IMR-90 (cell line): Measurements from ENCODE around the gene FXYD3. TPM values are rescaled to one million over a fixed set of nuclear protein-coding genes. Genes with fewer than 3 reads are reported as not detected.

Experiments
- ATAC-seq: fragments of 200-7000 bp; cut with Tn5 transposase; 2 replicates; pipeline ENCODE4 v1.9.1; 2020; ENCODE audit warnings: low read depth, mild to moderate bottlenecking, moderate library complexity
- BruUV-seq: library from RNA; stranded (reverse); fragments of 400-500 nt; replicated peaks from 2 replicates; lab custom pipeline; 2021; lab: Mats Ljungman, UMichigan
- CTCF ChIA-PET: fragments of 300-600 bp; formaldehyde crosslinking; extraction: SDS; loops from one replicate; lab custom pipeline; 2021; ENCODE audit warnings: antibody characterized with exemption; lab: Yijun Ruan, JAX
- POLR2A ChIA-PET: fragments of 300-600 bp; sonication (Branson Sonifier 250); formaldehyde crosslinking; loops from one replicate; lab custom pipeline; 2022; ENCODE audit warnings: antibody characterized with exemption; ENCODE audit not compliant: unreplicated experiment; lab: Charles Lee
- DNase-seq: peaks from one replicate; pipeline ENCODE4 v3.0.0; 2013
- H2AFZ ChIP-seq: replicated peaks from 2 replicates; pipeline ENCODE3; 2013; ENCODE audit warnings: low read length, mild to moderate bottlenecking; ENCODE audit not compliant: poor library complexity
- H2AK5ac ChIP-seq: 2 replicates; pipeline ENCODE4 v1.6.1; 2013; ENCODE audit warnings: low read depth, low read length, inconsistent platforms
- H2AK9ac ChIP-seq: replicated peaks from 2 replicates; pipeline ENCODE3; 2013; ENCODE audit warnings: mild to moderate bottlenecking, low read depth, low read length, moderate library complexity; ENCODE audit not compliant: poor library complexity
- H2BK120ac ChIP-seq: 2 replicates; pipeline ENCODE4 v1.6.1; 2013; ENCODE audit warnings: low read depth, low read length, inconsistent platforms
- H2BK15ac ChIP-seq: 3 replicates; pipeline ENCODE4 v1.6.1; 2013; ENCODE audit warnings: low read depth, low read length, inconsistent platforms
- H2BK20ac ChIP-seq: 2 replicates; pipeline ENCODE4 v1.6.1; 2013; ENCODE audit warnings: low read depth, mild to moderate bottlenecking, inconsistent platforms, low read length, moderate library complexity
- H2BK5ac ChIP-seq: 2 replicates; pipeline ENCODE4 v1.6.1; 2013; ENCODE audit warnings: mild to moderate bottlenecking, low read depth, low read length, inconsistent platforms; ENCODE audit not compliant: poor library complexity, severe bottlenecking
- H3K14ac ChIP-seq: replicated peaks from 2 replicates; pipeline ENCODE4 v1.6.1; 2013; ENCODE audit warnings: low read depth, low read length, inconsistent platforms
- H3K18ac ChIP-seq: 2 replicates; pipeline ENCODE4 v1.6.1; 2013; ENCODE audit warnings: low read depth, low read length, control low read depth
- H3K23ac ChIP-seq: 2 replicates; pipeline ENCODE4 v1.6.1; 2013; ENCODE audit warnings: low read depth, low read length, inconsistent platforms
- H3K27ac ChIP-seq: 2 replicates; pipeline ENCODE4 v1.5.1; 2013; ENCODE audit warnings: mild to moderate bottlenecking, control low read depth, low read length; ENCODE audit not compliant: insufficient read depth
- H3K27me3 ChIP-seq: 2 replicates; pipeline ENCODE4 v1.6.1; 2013; ENCODE audit warnings: low read length; ENCODE audit not compliant: control insufficient read depth, insufficient read depth
- H3K36me3 ChIP-seq: 2 replicates; pipeline ENCODE4 v1.6.1; 2013; ENCODE audit warnings: low read length, mixed read lengths; ENCODE audit not compliant: control insufficient read depth, insufficient read depth
- H3K4ac ChIP-seq: 2 replicates; pipeline ENCODE4 v1.6.1; 2013; ENCODE audit warnings: low read depth, low read length, inconsistent platforms
- H3K4me1 ChIP-seq: 2 replicates; pipeline ENCODE4 v1.6.1; 2013; ENCODE audit warnings: low read length, mixed read lengths; ENCODE audit not compliant: control insufficient read depth, insufficient read depth
- H3K4me2 ChIP-seq: 2 replicates; pipeline ENCODE4 v1.6.1; 2013; ENCODE audit warnings: low read depth, mild to moderate bottlenecking, control low read depth, low read length, moderate library complexity
- H3K4me3 ChIP-seq: 2 replicates; pipeline ENCODE4 v1.5.1; 2013; ENCODE audit warnings: low read depth, mild to moderate bottlenecking, control low read depth, low read length, moderate library complexity; ENCODE audit not compliant: insufficient read depth
- H3K56ac ChIP-seq: 2 replicates; pipeline ENCODE4 v1.6.1; 2013; ENCODE audit warnings: low read length, inconsistent platforms; ENCODE audit not compliant: insufficient read depth; ENCODE audit errors: extremely low read depth
- H3K79me1 ChIP-seq, 2 experiments: 2 replicates each; pipeline ENCODE4 v1.6.1; 2013; ENCODE audit warnings: low read length in 2 of 2, inconsistent platforms in 1 of 2, low read depth in 1 of 2
- H3K9ac ChIP-seq: 2 replicates; pipeline ENCODE4 v1.6.1; 2013; ENCODE audit warnings: low read depth, low read length, control low read depth
- H3K9me1 ChIP-seq: 2 replicates; pipeline ENCODE4 v1.6.1; 2013; ENCODE audit warnings: low read length, inconsistent platforms; ENCODE audit not compliant: insufficient read depth
- H3K9me3 ChIP-seq: 2 replicates; pipeline ENCODE4 v1.6.1; 2013; ENCODE audit warnings: low read length; ENCODE audit not compliant: control insufficient read depth, insufficient read depth
- H4K20me1 ChIP-seq: 2 replicates; pipeline ENCODE4 v1.6.1; 2013; ENCODE audit warnings: low read length, inconsistent platforms; ENCODE audit not compliant: insufficient read depth
- H4K5ac ChIP-seq: 2 replicates; pipeline ENCODE4 v1.6.1; 2013; ENCODE audit warnings: mild to moderate bottlenecking, low read depth, low read length, control low read depth
- H4K8ac ChIP-seq, 2 experiments: 2 replicates each; pipeline ENCODE4 v1.6.1; 2013; ENCODE audit warnings: low read depth in 2 of 2, low read length in 2 of 2, control low read depth in 1 of 2, inconsistent platforms in 1 of 2
- H4K91ac ChIP-seq: 2 replicates; pipeline ENCODE4 v1.6.1; 2013; ENCODE audit warnings: low read depth, low read length, inconsistent platforms; ENCODE audit not compliant: insufficient read depth
- BHLHE40 ChIP-seq: fragments of 150-350 bp; IDR thresholded peaks from 2 replicates; pipeline ENCODE4 v1.6.1; 2016; ENCODE audit warnings: mild to moderate bottlenecking, low read depth, low read length
- CEBPB ChIP-seq: IDR thresholded peaks from 2 replicates; pipeline ENCODE4 v1.6.1; 2012; ENCODE audit warnings: low read depth, low read length, improper control_type of control experiment
- CHD1 ChIP-seq: IDR thresholded peaks from 2 replicates; pipeline ENCODE4 v1.6.1; 2012; ENCODE audit warnings: low read depth, low read length, improper control_type of control experiment
- ELK1 ChIP-seq: fragments of 150-350 bp; IDR thresholded peaks from 2 replicates; pipeline ENCODE4 v1.6.1; 2016; ENCODE audit warnings: low read depth, mild to moderate bottlenecking, low read length, moderate library complexity, borderline replicate concordance
- FOS ChIP-seq: fragments of 150-350 bp; IDR thresholded peaks from 2 replicates; pipeline ENCODE4 v1.6.1; 2016; ENCODE audit warnings: low read depth, low read length
- MAFK ChIP-seq: IDR thresholded peaks from 2 replicates; pipeline ENCODE4 v1.6.1; 2012; ENCODE audit warnings: low read depth, low read length, improper control_type of control experiment
- MAZ ChIP-seq: IDR thresholded peaks from 2 replicates; pipeline ENCODE4 v1.6.1; 2012; ENCODE audit warnings: low read depth, mild to moderate bottlenecking, low read length, improper control_type of control experiment, moderate library complexity, borderline replicate concordance
- MXI1 ChIP-seq: IDR thresholded peaks from 2 replicates; pipeline ENCODE4 v1.6.1; 2012; ENCODE audit warnings: low read depth, mild to moderate bottlenecking, low read length, moderate library complexity, borderline replicate concordance
- NFE2L2 ChIP-seq: fragments of 150-350 bp; IDR thresholded peaks from 2 replicates; pipeline ENCODE4 v1.6.1; 2016; ENCODE audit warnings: low read depth, mild to moderate bottlenecking, low read length
- RAD21 ChIP-seq: IDR thresholded peaks from 2 replicates; pipeline ENCODE4 v1.6.1; 2012; ENCODE audit warnings: low read length, improper control_type of control experiment
- RFX5 ChIP-seq: IDR thresholded peaks from 2 replicates; pipeline ENCODE4 v1.8.0; 2012; ENCODE audit warnings: low read depth, mild to moderate bottlenecking, low read length, moderate library complexity
- SMC3 ChIP-seq: fragments of 150-350 bp; IDR thresholded peaks from 2 replicates; pipeline ENCODE4 v1.6.1; 2016; ENCODE audit warnings: low read depth, mild to moderate bottlenecking, antibody characterized with exemption, low read length, moderate library complexity
- WGBS, 2 experiments: methylation state at CpG; one replicate each; pipeline versions ENCODE4 v1.1.5 to v1.1.7; 2013; ENCODE audit warnings: missing lambda C conversion rate in 2 of 2; ENCODE audit not compliant: insufficient read length in 1 of 2; ENCODE audit errors: extremely low coverage in 2 of 2; 5-methylcytosine and 5-hydroxymethylcytosine counted together
- dilution Hi-C: fragments of 300-500 bp; cut with HindIII; formaldehyde crosslinking; loops from one replicate; pipeline ENCODE4 v1.14.3; 2018; ENCODE audit warnings: low sequenced_read_pairs; ENCODE audit not compliant: unreplicated experiment
- in situ Hi-C: fragments of 300-500 bp; cut with MboI; formaldehyde crosslinking; loops from 3 replicates; pipeline ENCODE4 v1.14.3; 2019; ENCODE audit warnings: low sequenced_read_pairs, inconsistent platforms, mixed read lengths
- intact Hi-C: fragments of 100-400 bp; cut with micrococcal nuclease; formaldehyde crosslinking; loops from 2 replicates; pipeline ENCODE4 v1.10.0; 2022
- polyA plus RNA-seq, 3 experiments: library from polyadenylated mRNA; depleted of rRNA; stranded (reverse); fragments of >200 nt; gene quantifications; 2 replicates each; pipeline ENCODE4 v1.2.3, GENCODE V29; 2012; ENCODE audit warnings: low replicate concordance in 1 of 3
- total RNA-seq: library from RNA; depleted of rRNA; stranded (reverse); fragments of >200 nt; gene quantifications from 2 replicates; pipeline ENCODE4 v1.2.3, GENCODE V29; 2012
- TF ChIP-seq, protein P1 (sequence below): conservative IDR thresholded peaks from 2 replicates; pipeline ENCODE4 v1.5.1; 2012; ENCODE audit warnings: mild to moderate bottlenecking, low read depth, low read length, improper control_type of control experiment
- TF ChIP-seq, protein P2 (sequence below): fragments of 150-350 bp; IDR thresholded peaks from 2 replicates; pipeline ENCODE4 v1.6.1; 2017; ENCODE audit warnings: mild to moderate bottlenecking, antibody characterized with exemption, low read length, low read depth

Gene FXYD3
- total and polyA plus RNA-seq, 2 of the 4 experiments (the other 2 are of a cell fraction): not detected

DNA sequence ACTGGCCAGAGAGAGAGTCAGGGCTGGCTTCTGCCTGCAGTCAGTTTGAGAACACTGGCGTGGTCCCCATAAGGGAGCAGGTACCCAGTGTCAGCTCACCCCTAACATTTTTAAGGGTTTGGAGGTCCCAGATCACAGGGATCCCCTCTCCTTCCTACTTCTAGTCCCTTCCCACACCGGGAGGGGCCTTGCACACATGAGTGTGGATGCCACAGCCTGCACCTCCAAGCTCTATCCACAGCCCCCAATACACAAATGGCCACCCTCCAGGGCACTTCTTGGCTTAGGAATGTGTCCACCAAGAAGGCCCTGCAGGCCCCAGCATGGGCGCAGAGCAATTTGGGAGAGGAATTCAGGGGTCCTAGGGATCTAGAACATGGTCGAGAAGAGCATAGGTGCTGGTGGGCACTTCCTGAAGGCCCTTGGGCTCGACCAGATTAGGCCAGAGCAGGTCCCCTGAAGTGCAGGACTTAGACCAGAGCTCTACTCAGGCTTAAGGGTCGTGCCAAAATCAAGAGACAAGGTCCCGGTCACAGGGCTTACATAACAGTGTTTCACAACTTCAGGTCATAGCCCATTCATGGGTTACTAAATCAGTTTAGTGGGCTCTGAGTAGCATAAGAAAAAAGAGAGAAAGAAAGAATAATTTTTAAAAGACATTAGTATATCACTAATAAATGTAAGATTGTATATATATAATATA is 54.9 kb downstream of the FXYD3 start:
- dilution Hi-C loops (no loop called here), in situ Hi-C loops (no loop called here), intact Hi-C loops (no loop called here)
- Histone ChIP-seq H3K4ac (no peak overlapping the region), H3K79me1 (no peaks in the 10 kb centered on the region; a peak in 1 of 4 replicates), H2BK20ac (no peak overlapping the region), H3K36me3 (peaks cover 23% of the 10 kb centered on the region), H3K23ac (no peak overlapping the region), H2BK120ac (no peak overlapping the region), H3K4me1 (no peaks in the 10 kb centered on the region), H3K9me3 (peaks cover 11% of the 10 kb centered on the region), H2AK5ac (no peak overlapping the region), H4K91ac (no peak overlapping the region), H3K14ac (no peak overlapping the region), H3K18ac (no peak overlapping the region), H2AK9ac (no peak overlapping the region), H3K9ac (no peak overlapping the region), H3K27ac (no peak overlapping the region), H3K9me1 (no peaks in the 10 kb centered on the region), H4K8ac (no peak overlapping the region), H2AFZ (no peak overlapping the region), H3K4me3 (no peak overlapping the region), H4K5ac (no peak overlapping the region), H2BK15ac (no peak overlapping the region), H3K27me3 (no peaks in the 10 kb centered on the region), H4K20me1 (no peaks in the 10 kb centered on the region), H3K4me2 (no peak overlapping the region), H3K56ac (no peak overlapping the region), H2BK5ac (no peak overlapping the region)
- ChIA-PET POLR2A (no interaction called here), CTCF (no interaction called here)
- ATAC-seq (no peak), DNase-seq (no peak)
- WGBS, 2 experiments: no CpG with 5 or more reads among the region's 7 CpGs
- no TSS peak for BruUV-seq
- no peak for TF ChIP-seq MAZ
- no peak for TF ChIP-seq ELK1
- TF ChIP-seq FOS: no peak
- no peak for TF ChIP-seq BHLHE40
- no peak for TF ChIP-seq RAD21
- no peak for TF ChIP-seq MAFK
- TF ChIP-seq, protein P1, sequence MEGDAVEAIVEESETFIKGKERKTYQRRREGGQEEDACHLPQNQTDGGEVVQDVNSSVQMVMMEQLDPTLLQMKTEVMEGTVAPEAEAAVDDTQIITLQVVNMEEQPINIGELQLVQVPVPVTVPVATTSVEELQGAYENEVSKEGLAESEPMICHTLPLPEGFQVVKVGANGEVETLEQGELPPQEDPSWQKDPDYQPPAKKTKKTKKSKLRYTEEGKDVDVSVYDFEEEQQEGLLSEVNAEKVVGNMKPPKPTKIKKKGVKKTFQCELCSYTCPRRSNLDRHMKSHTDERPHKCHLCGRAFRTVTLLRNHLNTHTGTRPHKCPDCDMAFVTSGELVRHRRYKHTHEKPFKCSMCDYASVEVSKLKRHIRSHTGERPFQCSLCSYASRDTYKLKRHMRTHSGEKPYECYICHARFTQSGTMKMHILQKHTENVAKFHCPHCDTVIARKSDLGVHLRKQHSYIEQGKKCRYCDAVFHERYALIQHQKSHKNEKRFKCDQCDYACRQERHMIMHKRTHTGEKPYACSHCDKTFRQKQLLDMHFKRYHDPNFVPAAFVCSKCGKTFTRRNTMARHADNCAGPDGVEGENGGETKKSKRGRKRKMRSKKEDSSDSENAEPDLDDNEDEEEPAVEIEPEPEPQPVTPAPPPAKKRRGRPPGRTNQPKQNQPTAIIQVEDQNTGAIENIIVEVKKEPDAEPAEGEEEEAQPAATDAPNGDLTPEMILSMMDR: no peak
- TF ChIP-seq SMC3: no peak
- no peak for TF ChIP-seq CEBPB
- no peak for TF ChIP-seq CHD1
- TF ChIP-seq NFE2L2: no peak
- TF ChIP-seq, protein P2, sequence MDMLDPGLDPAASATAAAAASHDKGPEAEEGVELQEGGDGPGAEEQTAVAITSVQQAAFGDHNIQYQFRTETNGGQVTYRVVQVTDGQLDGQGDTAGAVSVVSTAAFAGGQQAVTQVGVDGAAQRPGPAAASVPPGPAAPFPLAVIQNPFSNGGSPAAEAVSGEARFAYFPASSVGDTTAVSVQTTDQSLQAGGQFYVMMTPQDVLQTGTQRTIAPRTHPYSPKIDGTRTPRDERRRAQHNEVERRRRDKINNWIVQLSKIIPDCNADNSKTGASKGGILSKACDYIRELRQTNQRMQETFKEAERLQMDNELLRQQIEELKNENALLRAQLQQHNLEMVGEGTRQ: no peak
- no peak for TF ChIP-seq RFX5
- TF ChIP-seq MXI1: no peak
